Measurements from ENCODE around the gene CSRP3.
"Not testable (repeated sequence)": the region's sequence is repeated elsewhere in the genome, so short reads cannot be mapped to it uniquely, and the experiment has no call there.

CSRP3 gene

DNA sequence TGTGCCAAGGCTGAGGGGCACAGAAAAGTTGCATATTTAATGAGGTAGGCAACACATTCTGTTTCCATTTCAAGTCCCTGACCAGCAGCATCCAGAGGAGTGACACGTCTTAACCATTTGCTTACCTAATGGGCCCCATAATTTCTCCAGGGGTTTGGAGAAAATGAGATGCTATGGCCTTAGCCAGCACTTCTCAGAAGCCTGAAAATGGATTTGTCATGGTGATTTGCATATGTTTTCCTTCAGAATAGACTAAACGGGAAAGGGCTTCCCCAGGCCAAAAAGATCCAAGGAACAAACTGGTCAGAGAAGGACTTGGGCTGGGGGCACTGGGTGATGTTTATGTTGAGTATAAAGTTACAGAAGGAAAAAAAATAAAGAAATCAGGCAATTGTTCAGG is 16.7 kb downstream of the CSRP3 start:
- no peak for DNase-seq

GRCh38 chr11:19183646-19184045 is 18.1 kb downstream of the CSRP3 start:
- no peak for DNase-seq

DNA sequence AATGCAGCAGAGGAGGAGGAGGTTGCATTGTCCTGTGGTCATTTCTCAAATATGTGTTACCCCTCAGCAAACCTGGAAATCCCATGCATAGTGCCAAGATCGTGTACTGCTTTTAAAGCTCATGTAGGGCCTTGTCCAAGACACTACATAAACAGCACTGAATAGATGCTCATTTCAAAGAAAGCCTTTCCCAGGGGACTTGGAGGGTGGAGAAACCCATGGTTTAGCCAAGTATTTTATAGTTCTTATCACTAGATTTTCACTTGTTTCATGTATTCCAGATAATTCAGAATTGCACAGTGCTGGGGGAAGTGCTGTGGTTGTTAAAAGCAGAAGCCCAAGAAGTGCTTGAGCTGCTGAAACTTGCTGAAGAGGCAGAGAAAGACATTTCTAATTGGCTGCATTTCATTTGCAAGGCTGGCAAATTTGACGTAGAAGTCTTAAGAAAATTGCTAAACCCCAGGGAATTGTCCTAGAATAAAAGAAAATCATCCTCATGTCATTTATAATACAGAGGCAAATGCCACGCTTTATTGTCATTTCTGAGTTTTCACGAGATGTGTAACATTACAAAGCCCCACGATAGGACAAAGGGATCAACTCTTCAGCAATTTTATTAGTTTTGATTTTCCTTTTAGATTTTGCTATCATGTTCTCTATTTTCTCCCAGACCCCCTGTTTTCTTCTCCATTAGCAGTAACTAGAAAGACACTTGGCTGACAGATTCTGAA is 20.1 kb downstream of the CSRP3 start:
- no peak for DNase-seq

DNA sequence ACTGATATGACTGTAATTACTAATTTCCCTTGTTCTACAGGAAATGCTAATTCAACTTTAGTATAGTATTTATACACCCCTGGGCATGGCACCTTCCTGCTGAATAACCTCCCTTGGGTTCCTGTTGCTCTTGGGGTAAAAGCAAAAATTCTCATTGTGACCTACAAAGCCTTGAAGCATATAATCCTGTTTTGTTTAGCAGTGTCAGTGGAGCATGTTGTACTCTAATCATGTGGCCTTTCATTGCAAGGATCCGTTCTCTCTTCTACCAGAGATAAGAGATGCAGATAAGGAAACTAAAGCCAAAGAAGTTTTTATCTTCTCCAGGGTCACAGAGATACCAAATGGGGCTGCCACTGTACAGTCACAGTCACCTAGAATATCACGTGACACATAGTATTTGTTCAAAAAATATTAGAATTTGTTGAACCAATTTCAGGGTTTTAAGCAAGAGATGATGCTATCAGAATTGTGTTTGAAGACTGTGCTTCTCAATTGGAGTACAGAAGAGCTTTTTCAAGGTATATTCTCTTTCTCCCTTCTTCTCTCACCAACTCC is 25.1 kb downstream of the CSRP3 start:
- no peak for DNase-seq

- DNase-seq: no peak
Observed at GRCh38 chr11:19173964-19174638, 27.7 kb downstream of the CSRP3 start.

GRCh38 chr11:19173004-19173689 is 28.6 kb downstream of the CSRP3 start:
- no peak for DNase-seq

DNA sequence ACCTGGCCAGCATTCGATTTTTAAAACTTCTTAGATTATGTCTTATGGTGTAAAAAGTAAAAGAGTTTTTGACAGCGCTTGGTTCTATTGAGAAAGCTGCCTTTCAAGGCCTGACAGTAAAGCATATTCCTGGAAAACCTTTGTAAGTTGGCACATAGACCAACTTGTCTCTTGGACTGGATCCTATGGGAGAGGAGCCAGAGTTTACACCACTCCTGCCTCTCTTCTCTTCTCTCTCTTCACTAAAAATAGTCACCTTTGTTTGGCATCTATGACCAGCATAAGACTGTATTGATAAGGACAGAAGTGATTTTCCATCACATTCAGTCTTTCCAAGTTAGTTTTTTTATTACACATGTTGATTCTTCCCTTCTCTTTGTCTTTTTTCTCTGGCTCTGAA is 33.7 kb downstream of the CSRP3 start:
- DNase-seq: no peak

GRCh38 chr11:19164881-19165280 is 36.9 kb downstream of the CSRP3 start:
- no peak for DNase-seq

GRCh38 chr11:19164230-19164855 is 37.4 kb downstream of the CSRP3 start:
- DNase-seq: no peak

DNA sequence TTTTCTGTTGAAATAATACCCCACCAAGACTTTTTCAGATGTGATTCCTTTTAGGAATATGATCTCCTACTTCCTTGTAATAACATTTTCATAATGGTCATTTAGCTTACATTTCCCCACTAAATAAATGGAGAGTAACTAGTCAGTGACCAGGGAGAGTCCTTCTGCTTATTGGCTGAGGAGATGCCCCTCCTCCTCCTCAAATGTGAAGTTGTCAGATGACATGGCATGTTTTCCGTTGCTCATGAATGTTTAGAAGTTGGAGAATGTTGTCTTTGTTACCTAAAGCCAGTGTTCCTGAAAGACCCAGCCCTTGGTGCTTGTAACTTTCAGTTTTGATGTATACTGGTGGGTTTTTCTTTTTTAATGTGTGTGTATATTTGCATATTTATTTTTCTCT is 38.2 kb downstream of the CSRP3 start:
- DNase-seq: no peak

DNA sequence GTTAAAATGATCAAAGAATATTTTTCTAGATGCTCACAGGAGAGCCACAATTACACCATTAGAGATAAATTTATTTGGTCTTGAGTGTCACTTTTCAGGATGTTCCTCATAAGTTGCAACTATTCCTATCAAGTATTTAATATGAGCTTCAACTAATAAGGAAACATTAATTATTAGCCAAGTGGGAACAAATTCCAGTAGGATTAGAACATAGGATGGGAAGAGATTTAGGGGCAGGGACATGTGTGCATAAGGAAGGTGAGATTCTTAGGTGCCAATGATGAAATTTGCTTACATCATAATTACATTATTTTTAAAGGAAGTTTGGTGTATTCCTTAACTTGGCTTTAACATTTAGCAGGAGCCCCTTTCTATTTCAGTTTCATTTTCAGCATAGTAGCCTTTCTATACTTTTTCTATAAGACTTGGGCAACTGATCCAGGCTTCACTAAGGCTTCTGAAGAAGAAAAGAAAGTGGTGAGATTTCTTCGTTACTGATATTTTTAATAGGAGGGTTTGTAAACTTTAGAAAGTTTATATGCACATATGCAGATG is 38.8 kb downstream of the CSRP3 start:
- DNase-seq: no peak

DNA sequence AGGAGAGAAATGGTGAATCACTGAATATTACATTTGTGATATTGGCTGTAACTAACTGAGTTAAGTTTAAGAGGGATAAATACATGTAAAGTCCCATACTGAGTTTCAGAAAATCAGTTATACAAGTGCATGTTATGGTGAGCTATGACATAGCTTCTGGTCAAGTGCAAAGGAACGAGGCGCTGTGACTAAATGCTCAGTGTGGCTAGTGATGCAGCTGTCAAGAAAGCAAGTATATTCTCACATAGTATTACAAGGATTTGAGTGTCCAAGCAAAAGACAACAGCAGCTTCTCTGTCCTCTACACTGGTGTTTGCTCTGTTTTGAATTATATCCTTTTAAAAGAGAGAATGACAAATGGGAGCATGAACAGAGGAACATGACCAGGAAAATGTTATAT is 40.1 kb downstream of the CSRP3 start:
- DNase-seq: no peak

DNA sequence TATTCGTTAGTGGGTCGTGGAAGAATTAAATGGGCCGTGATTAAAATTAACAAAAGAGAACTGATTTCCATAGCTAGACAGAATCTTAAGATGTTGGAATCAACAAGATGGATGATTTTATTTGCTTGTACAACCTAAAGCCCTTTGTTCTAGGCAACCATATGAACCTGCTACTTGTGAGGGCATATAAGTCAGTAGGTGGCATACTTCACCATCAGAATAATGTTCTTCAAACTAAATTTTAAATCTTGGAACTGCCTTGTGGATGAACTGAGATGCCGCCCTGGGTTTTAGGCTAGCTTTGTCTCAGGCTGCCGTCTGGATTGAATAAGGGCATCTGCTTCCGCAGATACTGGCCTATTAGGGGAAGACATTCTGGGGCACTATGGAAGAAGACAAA is 40.9 kb downstream of the CSRP3 start:
- no peak for DNase-seq

- no peak for DNase-seq
Observed at GRCh38 chr11:19156892-19157291, 44.9 kb downstream of the CSRP3 start.

- no peak for DNase-seq
Observed at GRCh38 chr11:19145319-19145718, 56.5 kb downstream of the CSRP3 start.

DNA sequence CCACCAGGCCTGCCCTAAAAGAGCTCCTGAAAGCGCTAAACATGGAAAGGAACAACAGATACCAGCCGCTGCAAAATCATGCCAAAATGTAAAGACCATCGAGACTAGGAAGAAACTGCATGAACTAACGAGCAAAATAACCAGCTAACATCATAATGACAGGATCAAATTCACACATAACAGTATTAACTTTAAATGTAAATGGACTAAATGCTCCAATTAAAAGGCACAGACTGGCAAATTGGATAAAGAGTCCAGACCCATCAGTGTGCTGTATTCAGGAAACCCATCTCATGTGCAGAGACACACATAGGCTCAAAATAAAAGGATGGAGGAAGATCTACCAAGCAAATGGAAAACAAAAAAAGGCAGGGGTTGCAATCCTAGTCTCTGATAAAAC is 64.9 kb downstream of the CSRP3 start:
- DNase-seq: not testable (repeated sequence)

GRCh38 chr11:19134004-19134403 is 67.8 kb downstream of the CSRP3 start:
- DNase-seq: no peak

Data from 8988T (cell line).